GM18520 (cell line): ENCODE data around the gene GRHPR.
"Not testable (repeated sequence)": the region's sequence is repeated elsewhere in the genome, so short reads cannot be mapped to it uniquely, and the experiment has no call there.

ENCODE experiments used
- ATAC-seq: cut with Tn5 transposase; IDR thresholded peaks from one replicate; pipeline ENCODE4 v1.9.1; 2021; ENCODE audit not compliant: unreplicated experiment

GRHPR gene

DNA sequence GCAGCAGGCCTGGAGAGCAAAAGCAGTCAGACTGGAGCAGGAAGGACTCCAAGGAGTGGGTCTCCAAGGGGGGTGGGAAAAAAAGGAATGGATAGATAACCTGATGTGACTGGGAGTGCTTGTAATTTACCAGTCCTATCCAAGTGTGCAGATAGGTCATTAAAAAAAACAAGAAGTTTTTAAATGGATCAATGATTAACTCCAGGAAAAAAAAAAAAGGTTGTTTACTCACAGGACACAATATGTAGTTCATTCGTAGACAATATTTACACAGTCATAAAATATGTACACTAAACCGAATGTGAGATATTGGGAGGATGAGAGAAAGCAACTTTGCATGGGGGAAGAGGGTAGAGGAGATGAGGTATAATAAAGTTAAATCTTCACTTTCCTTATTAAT, 22.4 kb downstream of the GRHPR start:
- no peak for ATAC-seq

DNA sequence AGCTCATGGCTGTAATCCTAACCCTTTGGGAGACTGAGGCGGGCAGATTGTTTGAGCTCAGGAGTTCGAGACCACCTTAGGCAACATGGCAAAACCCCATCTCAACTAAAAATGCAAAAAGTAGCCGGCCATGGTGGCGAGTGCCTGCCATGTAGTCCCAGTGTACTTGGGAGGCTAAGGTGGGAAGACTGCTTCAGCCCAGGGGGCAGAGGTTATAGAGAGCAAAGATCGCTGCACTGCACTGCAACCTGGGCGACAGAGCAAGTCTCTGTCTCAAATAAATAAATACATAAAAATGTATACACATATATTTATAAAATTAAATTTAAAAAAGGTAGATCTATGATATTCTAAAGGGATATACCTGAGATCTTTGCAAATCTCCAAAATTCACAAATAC, 23.3 kb downstream of the GRHPR start:
- ATAC-seq, result no peak

DNA sequence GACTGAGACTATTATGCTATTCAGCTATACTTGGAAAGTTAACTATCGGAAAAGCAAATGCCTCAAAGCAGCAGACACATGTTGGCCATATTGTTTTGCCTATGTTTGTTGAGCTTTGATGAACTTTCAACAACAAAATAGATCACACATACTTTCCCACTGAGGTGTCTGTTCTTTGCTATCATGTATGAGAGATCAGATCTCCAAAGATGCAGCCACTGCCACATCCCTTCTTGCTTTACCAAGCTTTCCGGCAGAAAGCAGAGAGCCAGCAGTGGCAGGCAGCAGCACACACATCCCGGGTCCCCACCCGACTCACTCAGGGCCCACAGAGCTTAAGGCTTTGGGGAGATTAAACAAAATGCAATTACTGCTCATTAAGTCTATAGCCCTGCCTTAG, 23.9 kb downstream of the GRHPR start:
- ATAC-seq, result no peak

DNA sequence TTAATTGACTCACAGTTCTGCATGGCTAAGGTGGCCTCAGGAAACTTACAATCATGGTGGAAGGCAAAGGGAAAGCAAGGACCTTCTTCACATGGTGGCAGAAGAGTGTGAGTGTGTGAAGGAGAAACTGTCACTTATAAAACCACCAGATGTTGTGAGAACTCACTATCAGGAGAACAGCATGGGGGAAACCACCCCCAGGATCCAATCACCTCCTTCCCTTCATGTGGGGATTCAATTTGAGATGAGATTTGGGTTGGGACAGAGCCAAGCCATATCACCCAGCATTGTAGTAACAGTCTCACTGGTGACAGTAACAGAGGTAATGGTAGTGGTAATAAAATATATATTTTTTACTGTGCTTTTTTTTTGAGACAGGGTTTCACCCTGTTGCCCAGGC, 24.6 kb downstream of the GRHPR start:
- ATAC-seq, result no peak

DNA sequence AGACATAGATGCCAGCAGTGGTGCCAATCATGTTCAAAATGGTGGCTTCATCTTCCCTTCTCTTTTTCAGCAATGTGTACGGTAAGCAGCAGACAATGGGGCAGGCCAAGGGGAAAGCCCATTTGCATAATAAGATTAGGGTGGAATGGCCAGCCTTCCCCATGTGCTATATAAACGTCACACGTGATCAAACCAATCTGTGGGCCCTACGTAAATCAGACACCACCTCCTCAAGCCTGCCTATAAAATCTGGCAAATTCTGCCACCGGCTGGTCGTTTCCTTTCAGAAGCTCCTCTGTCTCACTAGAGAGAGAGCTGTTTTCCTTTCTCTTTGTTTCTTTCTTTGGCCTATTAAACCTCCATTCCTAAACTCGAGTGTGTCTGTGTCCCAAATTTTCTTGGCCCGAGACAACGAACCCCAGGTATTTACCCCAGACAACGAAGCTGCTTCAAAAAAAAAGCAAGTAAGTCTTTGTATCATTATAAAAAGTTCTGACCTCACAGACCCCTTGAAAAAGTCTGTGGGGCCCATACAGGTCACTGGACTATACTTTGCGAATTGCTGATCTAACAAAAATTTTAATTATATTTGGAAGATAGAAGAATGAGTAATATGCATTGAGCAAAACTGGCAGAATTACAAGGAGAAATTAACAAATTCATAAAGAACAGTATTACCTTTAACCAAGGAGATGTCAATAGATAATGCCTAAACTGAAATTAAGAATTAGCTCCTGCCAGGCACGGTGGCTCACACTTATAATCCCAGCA, 27.6 kb downstream of the GRHPR start:
- ATAC-seq, result no peak

DNA sequence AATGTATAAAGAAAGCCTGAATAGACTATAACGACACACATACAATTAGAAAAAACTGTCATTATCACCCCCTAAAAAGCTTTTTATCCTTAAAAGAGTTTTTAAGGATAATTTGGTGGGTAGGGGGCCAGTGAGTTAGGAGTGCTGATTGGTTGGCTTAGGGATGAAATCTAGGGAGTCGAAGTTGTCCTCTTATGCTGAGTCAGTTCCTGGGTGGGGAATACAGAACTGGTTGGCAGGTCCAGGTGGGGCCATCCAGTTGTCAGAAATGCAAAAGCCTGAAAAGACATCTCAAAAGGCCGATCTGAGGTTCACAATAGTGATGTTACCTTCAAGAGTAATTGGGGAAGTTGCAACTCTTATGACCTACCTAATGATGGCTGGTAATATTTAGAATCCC, 29.1 kb downstream of the GRHPR start:
- ATAC-seq, result no peak

DNA sequence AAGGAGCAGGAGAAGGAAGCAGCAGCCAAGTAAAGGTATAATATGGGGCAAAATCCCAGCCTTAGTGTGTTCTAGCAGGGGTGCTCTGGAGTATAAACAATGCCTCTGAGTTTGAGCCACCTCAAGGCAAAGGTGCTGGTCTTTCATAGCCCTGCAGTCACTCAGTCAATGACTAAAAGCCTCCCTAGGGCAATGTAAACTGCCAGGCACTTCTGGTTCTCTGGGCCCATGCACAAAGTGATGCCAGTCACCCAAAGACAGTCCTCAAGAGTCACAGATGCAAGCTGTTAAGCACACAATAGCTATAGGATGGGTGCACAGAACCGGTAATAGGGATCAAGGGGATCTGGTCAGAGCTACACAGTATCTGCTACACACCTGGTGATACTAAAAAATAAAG, 30.1 kb downstream of the GRHPR start:
- ATAC-seq, result no peak

DNA sequence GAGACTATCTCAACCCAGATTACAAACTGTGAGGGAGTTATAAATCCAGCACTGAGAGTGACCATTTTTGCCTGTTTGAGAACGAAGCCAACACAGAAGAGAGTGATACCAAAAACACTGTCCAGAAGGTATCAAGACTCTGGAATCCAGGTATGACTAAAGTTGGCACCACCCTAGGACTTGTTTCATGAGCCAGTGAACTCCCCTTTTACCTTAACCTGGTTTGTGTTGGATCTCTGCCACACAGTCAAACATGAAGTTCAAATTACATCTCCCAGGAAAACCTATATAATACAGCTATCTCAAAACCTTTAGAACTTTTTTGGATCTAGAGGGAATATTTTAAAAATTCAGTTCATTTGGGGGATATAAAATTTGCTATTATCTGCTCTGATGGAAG, 31.3 kb downstream of the GRHPR start:
- no peak for ATAC-seq

DNA sequence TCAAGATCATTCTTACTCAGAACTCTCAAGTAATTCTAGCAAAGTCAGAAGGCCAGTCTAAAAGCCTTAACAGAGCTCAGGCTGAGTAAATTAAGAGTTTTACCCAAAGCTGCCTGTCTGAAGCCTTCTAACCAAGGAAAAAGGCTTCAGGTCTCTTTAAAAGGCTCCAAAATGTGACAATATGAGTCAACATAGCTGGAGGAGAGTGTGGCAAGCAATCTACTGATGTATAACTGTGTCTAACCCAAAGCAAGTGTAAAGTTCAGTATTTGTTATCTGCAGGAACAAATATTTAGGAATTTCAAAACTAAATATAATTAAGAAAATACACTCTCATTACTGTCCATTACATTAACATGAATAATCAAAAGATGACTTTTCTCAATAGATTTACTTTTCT, 31.7 kb downstream of the GRHPR start:
- no peak for ATAC-seq

DNA sequence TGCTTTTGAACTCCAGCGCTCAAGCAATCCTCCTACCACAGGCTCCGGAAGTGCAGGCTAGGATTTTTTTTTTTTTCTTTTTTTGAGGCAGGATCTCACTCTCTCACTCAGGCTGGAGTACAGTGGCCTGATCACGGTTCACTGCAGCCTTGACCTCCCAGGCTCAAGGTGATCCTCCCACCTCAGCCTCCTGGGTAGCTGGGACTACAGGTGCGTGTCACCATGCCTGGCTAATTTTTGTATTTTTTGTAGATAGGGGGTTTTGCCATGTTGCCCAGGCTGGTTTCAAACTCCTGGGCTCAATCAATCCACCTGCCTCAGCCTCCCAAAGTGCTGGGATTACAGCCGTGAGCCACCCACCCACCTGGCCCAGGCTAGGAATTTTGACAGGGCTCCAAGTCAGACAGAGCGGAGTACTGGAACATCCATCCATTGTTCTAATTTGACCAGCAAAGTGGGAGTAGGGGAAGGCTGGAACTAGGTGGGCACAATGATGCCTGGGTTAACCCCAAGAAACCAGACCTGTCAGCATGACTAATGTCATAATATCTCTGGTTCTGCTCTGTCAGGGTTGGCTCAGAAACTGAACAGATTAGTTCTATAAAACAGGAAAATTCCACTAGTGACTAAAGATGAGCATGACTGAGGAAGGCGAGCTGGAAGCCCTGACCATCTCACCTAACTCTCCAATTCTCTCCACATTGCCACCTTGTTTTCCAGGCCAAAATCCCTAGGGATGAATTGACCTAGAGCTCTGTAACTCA, 33.6 kb downstream of the GRHPR start:
- no peak for ATAC-seq

DNA sequence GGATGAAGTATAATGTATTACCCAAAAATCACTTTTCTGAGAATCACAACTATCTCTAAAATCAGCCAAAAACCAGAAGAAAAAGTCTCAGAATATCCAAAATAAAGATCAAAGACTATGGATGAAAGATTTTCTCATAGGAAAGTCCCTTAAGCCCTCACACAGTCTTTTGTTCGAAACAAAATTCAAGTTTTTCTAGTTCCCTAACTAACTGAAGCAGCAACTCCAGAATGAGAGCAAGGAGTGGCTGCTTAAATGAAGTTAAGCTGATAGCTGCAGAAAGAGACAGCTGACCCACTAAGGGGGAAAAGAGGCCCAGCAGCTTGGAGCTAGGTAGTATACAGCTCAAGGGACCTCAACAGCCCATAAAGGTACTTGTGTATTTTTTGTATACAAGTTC, 34.3 kb downstream of the GRHPR start:
- ATAC-seq, result no peak

DNA sequence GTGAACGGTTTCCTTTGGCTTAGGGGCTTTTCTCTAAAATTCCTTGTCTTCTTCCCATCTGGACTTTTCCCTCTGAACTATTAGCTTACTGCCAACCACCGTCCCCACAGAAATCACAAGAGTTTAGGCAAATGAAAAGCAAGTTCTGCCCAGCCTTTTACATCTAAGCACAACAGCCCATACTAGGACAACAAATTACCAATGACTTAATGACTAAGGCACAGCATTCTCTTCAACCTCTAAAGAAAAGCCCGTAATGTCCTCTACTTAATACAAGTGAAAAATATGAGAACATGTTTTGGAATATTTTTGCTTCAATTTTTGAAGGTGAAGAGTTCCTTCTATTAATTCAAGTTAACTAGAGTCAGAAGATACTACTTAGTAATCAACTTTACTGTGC, 41.5 kb downstream of the GRHPR start:
- ATAC-seq, result no peak

DNA sequence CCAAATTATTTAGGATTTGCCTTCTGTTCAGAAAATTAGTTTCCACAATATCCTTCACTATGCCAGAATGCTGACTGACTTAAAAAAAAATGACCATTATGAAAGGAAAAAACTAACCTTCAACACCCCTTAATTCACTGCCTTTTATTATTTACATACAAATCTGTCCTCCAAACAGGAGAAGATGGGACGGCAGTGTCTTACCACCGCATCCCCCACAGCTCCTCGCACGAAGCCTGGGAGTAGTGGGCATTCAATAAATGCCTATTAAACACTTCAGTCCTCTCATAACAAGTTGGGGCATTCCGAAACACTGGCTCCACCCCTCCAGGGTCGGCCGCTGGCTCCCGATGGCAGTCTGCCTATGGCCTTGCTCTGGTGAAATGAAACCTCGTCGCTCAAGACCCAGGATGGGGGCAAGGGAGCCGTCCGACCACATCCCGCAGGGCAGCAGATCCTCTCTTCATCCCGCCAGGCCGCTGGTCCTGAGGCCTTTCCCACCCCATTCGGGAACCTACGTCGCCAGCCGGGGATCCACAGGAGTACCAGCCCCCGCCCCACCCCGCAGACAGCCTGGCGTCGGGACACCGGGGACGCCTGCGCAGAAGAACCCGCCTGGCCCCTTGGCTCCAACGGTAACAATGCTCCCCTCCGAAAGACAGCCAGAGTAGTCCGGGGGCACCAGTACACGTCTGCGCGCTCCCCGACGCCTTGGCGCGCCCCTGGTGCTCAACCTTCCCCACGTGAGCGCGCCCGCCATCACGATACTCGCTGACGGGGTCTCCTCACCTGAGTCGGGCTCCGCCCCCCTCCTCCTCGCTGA, 42.1 kb downstream of the GRHPR start:
- ATAC-seq, result peak; percentile 3

DNA sequence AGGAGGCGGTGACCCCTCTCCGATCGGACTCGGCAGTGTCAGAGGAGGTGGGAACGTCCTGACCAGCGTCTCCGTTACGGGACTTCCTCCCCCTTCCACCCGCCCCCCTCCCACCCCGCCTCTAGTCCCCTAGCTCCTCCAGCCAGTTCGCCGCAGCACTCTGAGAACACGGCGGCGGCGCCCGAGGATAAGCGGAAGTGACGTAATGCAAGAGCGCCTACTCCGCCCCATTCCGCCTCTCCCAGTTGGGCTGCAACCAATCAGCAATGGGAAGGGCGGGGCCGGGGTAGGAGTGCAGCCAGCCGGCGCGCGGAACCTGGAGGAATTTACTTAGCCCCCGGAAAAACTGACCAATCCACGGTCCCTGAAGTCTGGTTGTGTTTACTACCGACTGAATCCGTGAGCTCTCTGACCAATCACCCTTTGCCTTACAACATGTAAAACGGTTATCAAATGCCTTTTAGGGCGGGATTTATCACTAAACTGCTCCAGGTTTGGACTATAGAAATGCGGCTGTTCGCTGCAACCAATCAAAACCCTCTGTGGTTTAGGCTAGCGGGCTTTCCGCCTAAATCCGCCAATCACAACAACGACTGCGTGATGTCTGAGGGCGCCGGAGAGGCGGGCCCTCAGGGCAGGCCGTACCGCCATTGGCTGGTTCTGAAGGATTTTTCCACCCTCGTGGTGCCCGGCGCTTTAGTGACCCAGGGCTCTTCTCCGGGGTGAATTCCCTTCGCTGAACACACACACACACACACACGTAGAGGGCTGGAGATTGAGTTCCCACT, 42.9 kb downstream of the GRHPR start, which contains the start of gene ZBTB5:
ZBTB5 (minus strand) TSS at position 202 of the 788 bp plus-strand sequence. CDS start 22,899 bp downstream, outside the sequence.
- peak; percentile 80 for ATAC-seq

DNA sequence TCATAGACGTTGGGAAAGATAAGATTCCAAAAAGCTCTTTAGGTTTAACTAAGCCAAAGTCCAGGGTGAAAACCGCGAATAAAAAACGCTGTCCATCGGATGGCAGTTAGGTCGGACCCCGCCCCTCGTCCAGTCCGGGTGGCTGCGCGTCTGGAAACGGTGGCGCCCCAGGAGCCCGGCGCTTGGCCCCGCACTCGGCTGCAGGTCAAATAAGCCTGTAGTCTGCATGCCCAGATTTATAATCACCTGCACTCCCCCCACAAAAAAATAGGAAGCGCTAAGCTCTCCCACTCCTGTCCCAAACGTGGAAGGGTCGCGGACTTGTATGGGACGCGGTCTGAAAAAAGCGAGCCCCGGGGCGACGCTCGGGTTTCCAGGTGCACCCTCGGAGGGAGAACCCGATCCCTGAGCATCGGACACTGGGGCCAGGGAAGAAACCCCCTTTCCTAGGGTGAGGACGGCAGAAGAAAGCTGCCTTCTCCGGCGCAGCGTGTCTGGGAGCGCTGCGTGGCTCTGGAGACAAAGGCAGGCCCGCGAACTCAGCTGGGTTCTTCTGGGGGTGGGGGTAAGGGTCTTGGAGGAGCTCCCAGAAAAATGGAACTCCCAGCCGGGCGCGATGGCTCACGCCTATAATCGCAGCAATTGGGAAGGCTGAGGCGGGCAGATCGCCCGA, 43.7 kb downstream of the GRHPR start:
- ATAC-seq, result no peak

DNA sequence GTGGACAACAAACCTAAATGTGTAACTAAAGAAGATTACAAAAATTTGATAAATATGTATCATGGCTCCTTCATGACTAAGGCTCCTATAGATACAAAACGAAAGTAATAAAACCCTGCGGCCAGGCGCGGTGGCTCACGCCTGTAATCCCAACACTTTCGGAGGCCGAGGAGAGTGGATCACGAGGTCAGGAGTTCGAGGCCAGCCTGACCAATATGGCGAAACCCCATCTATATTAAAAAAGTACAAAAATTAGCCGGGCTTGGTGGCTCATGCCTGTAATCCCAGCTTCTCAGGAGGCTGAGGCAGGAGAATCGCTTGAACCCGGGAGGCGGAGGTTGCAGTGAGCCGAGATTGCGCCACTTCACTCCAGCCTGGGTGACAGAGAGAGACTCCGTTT, 45.0 kb downstream of the GRHPR start:
- not testable (repeated sequence) for ATAC-seq

DNA sequence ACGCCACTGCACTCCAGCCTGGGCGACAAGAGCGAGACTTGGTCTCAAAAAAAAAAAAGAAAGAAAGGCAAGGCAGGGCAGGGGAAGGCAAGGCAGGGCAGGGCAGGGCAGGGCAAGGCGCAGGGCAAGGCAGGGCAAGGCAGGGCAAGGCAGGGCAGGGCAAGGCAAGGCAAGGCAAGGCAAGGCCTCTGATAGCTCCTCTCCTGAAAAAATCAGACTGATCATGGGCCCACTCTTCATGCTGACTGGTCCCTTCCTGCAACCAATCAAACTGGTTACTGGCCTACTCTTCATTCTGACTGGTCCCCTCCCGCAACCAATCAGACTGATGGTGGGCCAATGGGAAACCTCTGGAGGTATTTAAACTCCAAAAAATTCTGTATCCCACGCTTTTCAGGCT, 46.1 kb downstream of the GRHPR start:
- no peak for ATAC-seq

DNA sequence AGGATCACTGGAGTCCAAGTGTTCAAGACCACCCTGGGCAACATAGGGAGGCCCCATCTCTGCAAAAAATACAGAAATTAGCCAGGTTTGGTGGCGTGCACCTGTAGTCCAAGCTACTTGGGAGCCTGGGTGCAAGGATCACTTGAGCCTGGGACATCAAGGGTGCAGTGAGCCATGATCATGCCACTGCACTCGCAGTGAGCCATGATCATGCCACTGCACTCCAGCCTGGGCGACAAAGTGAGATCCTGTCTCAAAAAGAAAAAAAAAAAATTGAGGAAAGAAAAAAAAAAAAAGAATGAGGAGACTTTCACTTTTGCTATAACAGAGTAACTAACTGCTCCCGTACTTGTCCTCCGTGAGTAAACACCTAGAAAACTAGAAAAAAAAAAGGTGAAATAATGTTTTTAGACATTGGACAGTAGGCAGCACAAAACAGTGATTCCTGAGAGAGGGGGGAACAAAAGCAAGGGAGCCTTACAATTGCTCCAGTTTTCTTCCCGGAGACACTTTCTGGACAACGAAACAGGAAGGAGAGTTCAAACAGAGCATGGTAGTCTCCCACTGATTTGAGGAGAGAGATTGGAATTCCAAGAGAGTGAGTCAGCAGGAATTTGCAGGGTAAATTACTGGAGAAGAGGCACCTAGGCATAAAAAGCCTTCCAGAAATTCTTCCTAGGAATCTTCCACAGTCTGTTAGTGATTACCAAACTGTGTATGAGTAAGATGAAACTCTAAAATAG, 49.6 kb downstream of the GRHPR start:
- ATAC-seq, result no peak

DNA sequence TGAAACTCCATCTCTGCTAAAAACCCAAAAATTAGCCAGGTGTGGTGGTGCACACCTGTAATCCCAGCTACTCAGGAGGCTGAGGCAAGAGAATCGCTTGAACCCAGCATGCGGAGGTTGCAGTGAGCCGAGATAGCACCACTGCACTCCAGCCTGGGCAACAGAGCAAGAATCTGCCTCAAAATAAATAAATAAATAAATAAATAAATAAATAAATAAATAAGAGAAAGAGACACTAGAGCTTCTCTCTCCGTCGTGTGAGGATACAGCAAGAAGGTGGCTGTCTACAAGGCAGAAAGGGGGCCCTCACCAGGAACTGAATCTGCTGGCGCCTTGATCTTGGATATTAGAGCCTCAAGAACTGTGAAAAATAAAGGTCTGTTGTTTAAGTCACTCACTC, 51.5 kb downstream of the GRHPR start:
- not testable (repeated sequence) for ATAC-seq

DNA sequence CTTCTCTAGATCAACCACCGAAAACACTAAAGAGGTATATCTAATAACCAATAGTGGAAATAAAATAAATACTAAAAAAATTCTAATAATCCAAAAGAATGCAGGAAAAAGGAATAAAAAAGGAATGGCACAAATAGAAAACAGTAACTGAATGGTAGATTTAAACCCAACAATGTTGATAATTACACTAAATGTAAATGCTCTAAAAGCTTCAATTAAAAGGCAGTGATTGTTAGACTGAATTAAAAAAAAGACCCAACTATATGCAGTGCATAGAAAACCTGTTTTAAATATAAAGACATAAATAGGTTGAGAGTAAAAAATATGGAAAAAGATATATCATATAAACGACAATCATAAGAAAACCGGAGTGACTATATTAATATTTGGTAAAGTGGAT, 51.9 kb downstream of the GRHPR start:
- ATAC-seq, result no peak
